ENCODE results near the gene AQR.

- TF ChIP-seq CTCF (IDR thresholded peaks at IDR 0.05) (no peak), POLR2A (IDR thresholded peaks at IDR 0.05) (no peak)
Measured at GRCh38 chr15:34951993-34952392, 17.5 kb downstream of the AQR start.
